Central memory CD8-positive, alpha-beta T cell (primary cell): Measurements from ENCODE around the gene KATNAL2.

Experiments used
- ATAC-seq: fragments of 150-1000 bp; cut with Tn5 transposase; replicated peaks from 2 replicates; pipeline ENCODE4 v1.10.0; 2022; ENCODE audit warnings: mild to moderate bottlenecking, moderate FRiP score, moderate number of reproducible peaks; ENCODE audit not compliant: poor library complexity, severe bottlenecking; ENCODE audit errors: extremely low read depth
- DNase-seq, 2 donors: peaks; one replicate each; pipeline ENCODE4 v3.0.0; 2021; ENCODE audit warnings: low spot score in 2 of 2
- H3K27ac Mint-ChIP-seq: one replicate; pipeline ENCODE4 v1.8.0; 2022; ENCODE audit warnings: low read depth, mild to moderate bottlenecking, moderate library complexity, mixed read lengths
- H3K27me3 Mint-ChIP-seq: one replicate; pipeline ENCODE4 v1.8.0; 2022; ENCODE audit warnings: mixed read lengths
- H3K36me3 Mint-ChIP-seq: one replicate; pipeline ENCODE4 v1.8.0; 2022; ENCODE audit warnings: mild to moderate bottlenecking, moderate library complexity, mixed read lengths; ENCODE audit not compliant: insufficient read depth
- H3K4me1 Mint-ChIP-seq: one replicate; pipeline ENCODE4 v1.8.0; 2022; ENCODE audit warnings: mixed read lengths
- H3K4me3 Mint-ChIP-seq: one replicate; pipeline ENCODE4 v1.8.0; 2022; ENCODE audit warnings: mild to moderate bottlenecking, moderate library complexity, mixed read lengths
- H3K9me3 Mint-ChIP-seq: one replicate; pipeline ENCODE4 v1.8.0; 2022; ENCODE audit warnings: mixed read lengths

The KATNAL2 gene

DNA sequence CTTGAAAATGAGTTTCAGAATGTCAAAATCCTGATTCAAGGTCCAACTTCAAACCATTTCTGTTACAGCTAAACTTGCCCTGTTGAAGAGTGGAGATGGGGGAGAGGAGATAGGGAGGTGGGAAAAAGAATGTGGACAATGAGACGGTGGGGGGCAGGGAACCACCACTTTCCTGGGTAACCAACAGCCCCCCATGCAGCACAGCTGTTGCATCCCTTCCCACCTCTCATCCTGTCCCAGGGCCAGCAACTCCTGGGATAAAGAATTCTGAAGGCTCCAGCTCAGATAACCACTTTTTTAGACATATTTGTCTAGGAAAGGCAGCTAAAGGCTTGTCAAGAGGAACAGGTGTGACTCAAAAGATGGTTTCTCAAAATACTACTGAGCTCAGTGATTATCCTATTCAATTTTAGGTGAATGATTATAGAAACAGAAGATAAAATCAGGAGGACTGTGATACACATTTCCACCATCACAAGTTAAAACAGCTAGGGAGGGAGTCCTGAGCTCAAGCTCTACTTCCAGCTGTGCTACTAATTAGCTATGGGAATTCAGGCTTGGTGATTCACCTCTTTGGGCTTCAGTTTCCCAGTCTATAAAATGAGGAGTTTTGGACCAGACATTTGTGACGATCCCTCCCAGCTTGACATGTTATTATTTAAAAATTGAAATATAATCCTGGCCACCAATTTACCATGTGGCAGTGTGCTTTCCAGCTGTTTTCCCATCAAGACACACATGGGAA is 196.6 kb downstream of the KATNAL2 start:
- Mint-ChIP-seq H3K36me3 (peaks cover 30% of the 10 kb centered on the region), H3K27me3 (no peaks in the 10 kb centered on the region), H3K4me1 (no peaks in the 10 kb centered on the region), H3K27ac (no peak overlapping the region), H3K9me3 (no peaks in the 10 kb centered on the region), H3K4me3 (no peak overlapping the region)
- DNase-seq (no peak), ATAC-seq (no peak)

DNA sequence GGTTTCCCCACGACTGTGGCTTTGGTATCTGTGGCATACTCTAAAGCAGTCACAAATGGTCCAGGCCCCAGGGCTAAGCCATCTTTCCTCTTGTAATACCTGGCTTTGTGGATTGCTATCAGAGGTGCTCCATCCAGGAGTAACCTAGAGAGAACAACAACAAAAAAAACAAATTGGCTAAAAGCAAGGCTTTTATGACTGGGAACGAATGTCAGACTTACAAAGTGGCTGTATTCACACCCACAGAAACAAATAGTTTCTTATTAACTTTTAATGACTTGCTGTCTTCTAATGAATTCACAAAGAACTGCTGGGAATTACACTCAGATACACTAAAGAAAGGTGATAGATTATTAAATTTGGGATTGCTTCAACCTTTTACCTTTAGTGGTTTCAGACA is 197.8 kb downstream of the KATNAL2 start:
- H3K27me3 Mint-ChIP-seq = no peaks in the 10 kb centered on the region
- H3K36me3 Mint-ChIP-seq = peaks cover 28% of the 10 kb centered on the region
- H3K27ac Mint-ChIP-seq = no peak overlapping the region
- no peak for ATAC-seq
- H3K4me1 Mint-ChIP-seq = no peaks in the 10 kb centered on the region
- DNase-seq = no peak
- no peak overlapping the region for H3K4me3 Mint-ChIP-seq
- H3K9me3 Mint-ChIP-seq = no peaks in the 10 kb centered on the region

DNA sequence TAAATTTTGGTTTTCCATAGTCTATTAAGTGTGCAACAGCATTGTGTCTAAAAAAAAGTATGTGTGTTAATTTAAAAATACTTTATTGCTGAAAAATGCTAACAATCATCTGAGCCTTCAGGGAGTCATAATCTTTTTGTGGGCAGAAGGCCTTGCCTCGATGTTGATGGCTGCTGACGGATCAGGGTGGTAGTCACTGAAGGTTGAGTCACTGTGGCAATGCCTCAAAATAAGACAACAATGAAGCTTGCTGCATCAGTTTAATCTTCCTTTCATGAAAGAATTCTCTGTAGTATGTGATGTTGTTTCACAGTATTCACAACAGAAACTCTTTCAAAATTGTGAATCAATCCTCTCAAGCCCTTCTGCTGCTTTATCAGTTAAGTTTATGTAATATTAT is 201.6 kb downstream of the KATNAL2 start:
- Mint-ChIP-seq H3K9me3 (no peaks in the 10 kb centered on the region), H3K4me1 (peaks cover 11% of the 10 kb centered on the region), H3K27ac (no peak overlapping the region), H3K36me3 (peaks cover 7% of the 10 kb centered on the region), H3K27me3 (no peaks in the 10 kb centered on the region), H3K4me3 (no peak overlapping the region)
- no peak for DNase-seq
- no peak for ATAC-seq

DNA sequence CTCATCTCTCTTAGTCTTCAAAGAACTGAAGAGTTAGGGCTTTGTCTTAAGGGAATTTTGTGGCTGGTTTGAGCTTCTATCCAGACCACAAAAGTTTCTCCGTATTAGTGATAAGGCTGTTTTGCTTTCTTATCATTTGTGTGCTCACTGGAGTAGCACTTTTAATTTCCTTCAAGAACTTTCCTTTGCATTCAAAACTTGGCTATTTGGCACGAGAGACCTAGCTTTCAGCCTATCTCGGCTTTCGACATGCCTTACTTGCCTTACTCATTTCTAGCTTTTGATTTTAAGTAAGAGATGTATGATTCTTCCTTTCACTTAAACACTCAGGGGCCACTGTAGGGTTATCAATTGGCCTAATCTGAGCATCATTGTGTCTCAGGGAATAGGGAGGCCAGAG is 203.0 kb downstream of the KATNAL2 start:
- Mint-ChIP-seq H3K27ac (no peak overlapping the region), H3K36me3 (peaks cover 3% of the 10 kb centered on the region), H3K4me3 (no peak overlapping the region), H3K4me1 (peaks cover 11% of the 10 kb centered on the region), H3K9me3 (no peaks in the 10 kb centered on the region), H3K27me3 (no peaks in the 10 kb centered on the region)
- DNase-seq (no peak), ATAC-seq (no peak)

DNA sequence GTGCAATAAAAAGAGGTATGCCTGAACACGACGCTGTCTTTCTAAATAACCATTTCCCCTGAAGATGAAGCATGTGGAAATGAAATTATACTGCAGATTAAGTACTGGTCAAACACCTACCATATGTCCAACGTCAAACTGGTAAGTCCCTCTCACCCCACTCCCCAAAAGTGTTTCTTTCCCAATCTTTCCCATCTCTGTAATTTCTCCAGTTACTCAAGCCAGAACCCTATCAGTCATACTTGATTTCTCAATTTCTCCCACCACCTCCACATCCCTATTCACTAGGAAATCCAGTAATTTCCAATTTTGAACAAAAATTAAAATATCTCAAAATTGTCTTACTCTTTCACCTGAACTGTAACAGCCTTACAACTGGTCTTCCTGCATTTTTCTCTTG is 203.7 kb downstream of the KATNAL2 start:
- no peak for DNase-seq
- no peaks in the 10 kb centered on the region for H3K9me3 Mint-ChIP-seq
- H3K36me3 Mint-ChIP-seq = peaks cover 3% of the 10 kb centered on the region
- no peak overlapping the region for H3K4me3 Mint-ChIP-seq
- H3K4me1 Mint-ChIP-seq = peaks cover 11% of the 10 kb centered on the region
- no peak for ATAC-seq
- no peak overlapping the region for H3K27ac Mint-ChIP-seq
- no peaks in the 10 kb centered on the region for H3K27me3 Mint-ChIP-seq

DNA sequence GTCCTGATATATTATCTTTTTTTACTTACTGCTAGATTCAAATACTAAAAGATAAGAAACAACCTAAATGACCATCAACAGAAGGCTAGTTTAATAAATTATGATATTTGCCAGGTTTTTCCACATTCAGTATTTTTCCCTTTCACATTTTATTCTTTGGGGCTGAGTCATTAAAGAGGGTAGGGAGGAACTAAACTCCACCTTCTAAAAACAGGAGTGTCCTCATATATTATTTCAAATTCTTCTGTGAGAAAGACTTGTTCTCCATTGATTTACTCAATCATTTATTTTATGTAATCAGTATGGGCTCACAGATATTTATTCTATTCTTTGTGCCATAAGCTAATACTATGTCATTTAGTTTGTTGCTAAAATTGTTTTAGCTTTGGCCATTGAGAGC is 223.9 kb downstream of the KATNAL2 start:
- Mint-ChIP-seq H3K4me1 (peaks cover 33% of the 10 kb centered on the region), H3K9me3 (no peaks in the 10 kb centered on the region), H3K4me3 (no peak overlapping the region), H3K27me3 (no peaks in the 10 kb centered on the region), H3K36me3 (peaks cover 5% of the 10 kb centered on the region), H3K27ac (no peak overlapping the region)
- no peak for ATAC-seq
- no peak for DNase-seq

DNA sequence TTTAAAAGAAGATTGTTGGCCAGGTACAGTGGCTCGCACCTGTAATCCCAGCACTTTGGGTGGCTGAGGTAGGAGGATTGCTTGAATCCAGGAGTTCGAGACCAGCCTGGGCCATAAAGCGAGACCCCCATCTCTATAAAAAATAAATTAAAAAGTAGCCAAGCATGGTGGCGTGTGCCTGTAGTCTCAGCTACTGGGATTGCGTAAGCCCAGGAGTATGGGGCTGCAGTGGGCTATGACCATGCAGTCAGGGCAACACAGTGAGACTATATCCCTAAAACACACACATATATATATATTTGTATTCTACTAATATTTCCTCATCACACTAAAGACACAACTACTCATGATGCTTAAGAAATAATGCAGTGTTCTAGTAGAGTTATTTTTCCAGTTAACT is 225.8 kb downstream of the KATNAL2 start:
- H3K27ac Mint-ChIP-seq = no peak overlapping the region
- peaks cover 40% of the 10 kb centered on the region for H3K4me1 Mint-ChIP-seq
- no peaks in the 10 kb centered on the region for H3K27me3 Mint-ChIP-seq
- no peak for DNase-seq
- ATAC-seq = no peak
- no peak overlapping the region for H3K4me3 Mint-ChIP-seq
- no peaks in the 10 kb centered on the region for H3K9me3 Mint-ChIP-seq
- peaks cover 3% of the 10 kb centered on the region for H3K36me3 Mint-ChIP-seq

DNA sequence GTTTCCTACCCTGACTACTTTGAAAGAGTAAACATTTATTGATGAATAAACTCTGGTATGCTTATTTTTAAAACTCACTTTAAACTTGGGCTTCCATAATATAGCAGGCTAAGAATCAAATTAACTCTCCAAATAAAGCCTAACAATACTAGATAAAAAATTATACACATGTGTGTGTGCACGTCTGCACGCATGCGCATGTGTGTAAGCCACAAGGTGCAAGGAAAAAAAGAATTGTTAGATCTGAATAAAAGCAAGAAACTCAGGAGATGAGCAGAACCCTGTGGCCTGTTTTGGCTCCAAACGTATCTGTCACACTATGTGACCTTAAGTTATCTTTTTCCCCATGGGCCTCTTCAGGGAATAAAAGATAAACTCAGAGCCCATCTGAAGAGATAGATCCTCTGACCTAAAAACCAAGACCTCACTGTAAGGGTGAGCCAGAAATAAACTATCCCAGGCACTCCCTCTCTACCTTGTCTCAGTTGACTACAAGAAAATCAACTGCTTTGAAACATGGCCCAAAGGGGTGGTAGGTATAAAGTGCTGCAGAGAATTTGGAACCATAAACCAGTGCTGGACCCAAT is 226.6 kb downstream of the KATNAL2 start:
- no peak for DNase-seq
- Mint-ChIP-seq H3K36me3 (peaks cover 3% of the 10 kb centered on the region), H3K27ac (no peak overlapping the region), H3K9me3 (no peaks in the 10 kb centered on the region), H3K27me3 (no peaks in the 10 kb centered on the region), H3K4me1 (peaks cover 48% of the 10 kb centered on the region), H3K4me3 (no peak overlapping the region)
- ATAC-seq = no peak

DNA sequence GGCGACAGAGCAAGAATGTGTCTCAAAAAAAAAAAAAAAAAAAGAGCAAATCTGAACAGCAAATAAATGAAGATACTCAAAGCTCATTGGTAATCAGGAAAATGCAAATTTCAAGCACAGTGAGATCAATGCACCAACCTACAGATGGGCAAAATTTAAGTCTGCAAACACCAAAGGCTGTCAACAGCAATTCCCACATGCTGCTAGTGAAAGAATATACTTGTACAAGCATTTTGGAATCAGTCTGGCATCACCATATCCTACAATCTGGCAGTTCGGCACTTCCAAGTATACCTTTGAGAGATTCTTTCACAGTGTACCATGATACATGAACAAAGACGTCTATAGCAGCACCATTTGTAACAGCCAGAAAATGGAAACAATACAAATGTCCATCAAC is 228.8 kb downstream of the KATNAL2 start:
- Mint-ChIP-seq H3K36me3 (peaks cover 11% of the 10 kb centered on the region), H3K4me1 (peaks cover 68% of the 10 kb centered on the region), H3K4me3 (no peak overlapping the region), H3K9me3 (no peaks in the 10 kb centered on the region), H3K27me3 (no peaks in the 10 kb centered on the region), H3K27ac (peak overlapping the region; percentile 17)
- ATAC-seq = no peak
- DNase-seq = no peak

DNA sequence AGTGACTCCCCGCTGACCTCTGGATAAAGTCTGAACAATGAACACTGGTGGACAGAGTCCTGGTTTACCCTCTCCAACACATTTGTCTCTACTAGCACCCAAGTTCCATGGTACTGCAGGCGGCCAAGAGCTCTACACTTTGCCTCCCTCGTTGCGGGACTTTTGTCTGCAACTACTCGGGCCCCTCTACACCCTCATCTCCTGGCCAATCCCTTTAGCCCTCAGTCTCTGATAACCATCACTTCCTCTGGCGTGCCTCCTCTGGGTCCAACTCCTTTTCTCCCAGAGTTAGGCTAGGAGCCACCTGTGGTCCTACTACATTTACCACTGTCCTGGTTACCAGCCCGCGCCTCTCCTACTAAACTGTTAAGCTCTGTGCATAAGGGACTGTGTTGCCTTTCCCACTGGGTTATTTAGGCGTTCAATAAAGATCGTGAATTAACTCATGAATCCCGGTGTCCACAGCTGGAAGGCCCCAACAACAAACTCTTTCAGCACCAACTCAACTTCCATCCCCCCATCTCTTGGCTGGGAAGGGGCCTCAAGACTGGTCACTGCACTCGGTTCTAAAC is 232.1 kb downstream of the KATNAL2 start:
- peaks cover 57% of the 10 kb centered on the region for H3K4me1 Mint-ChIP-seq

DNA sequence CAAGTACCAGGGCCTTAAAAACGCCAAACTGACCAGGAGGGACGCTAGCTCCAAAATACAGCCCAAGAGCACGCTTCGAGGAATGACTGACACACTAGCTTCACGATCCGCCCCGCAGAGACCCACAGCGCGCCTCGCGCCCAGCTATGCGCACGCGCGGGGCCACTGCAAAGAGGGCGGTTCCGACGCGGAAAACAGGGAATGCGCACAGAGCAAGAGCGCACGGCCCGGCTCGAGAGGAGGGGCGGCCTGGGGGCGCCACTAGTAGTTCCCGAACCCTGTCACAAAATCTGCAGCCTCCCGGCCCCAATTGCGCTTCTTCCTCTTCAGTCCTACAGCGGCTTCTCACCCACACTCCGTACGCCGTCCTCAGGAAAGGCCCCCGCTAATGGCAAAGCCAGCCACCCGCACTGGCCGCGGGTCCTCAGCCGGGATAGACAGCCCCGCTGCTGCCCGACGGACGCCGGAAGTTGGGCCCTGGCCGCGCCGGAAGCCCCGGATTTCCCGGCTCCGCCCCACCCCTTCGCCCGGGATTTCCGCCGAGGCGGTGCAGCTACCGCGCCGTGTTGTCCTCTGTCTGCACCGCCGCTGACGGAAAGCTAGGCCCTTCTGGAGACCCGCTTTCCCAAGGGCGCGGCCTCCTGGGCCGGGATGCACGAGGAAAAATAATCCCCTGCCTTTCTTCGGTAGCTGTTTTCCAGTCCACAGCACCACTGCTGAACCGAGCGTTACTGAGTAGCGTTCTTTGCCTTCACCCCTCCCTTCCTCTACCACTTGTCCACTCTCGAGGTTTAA is 232.8 kb downstream of the KATNAL2 start, which contains the start of gene HDHD2:
HDHD2 (minus strand) TSS at position 472 of the 795 bp plus-strand sequence. CDS start 14,061 bp downstream, outside the sequence.
- peaks cover 50% of the 10 kb centered on the region for H3K4me1 Mint-ChIP-seq
- peak within 1 kb of the TSS; percentile 93 for H3K27ac Mint-ChIP-seq
- peaks cover 8% of the 10 kb centered on the region for H3K36me3 Mint-ChIP-seq
- DNase-seq (peak; percentile 47), ATAC-seq (peak; percentile 66)
- H3K9me3 Mint-ChIP-seq = no peaks in the 10 kb centered on the region
- no peaks in the 10 kb centered on the region for H3K27me3 Mint-ChIP-seq
- H3K4me3 Mint-ChIP-seq = peak within 1 kb of the TSS; percentile 99

More for the DNA sequence above, 232.1 kb downstream of the KATNAL2 start:
- ATAC-seq (no peak), DNase-seq (no peak)
- H3K4me3 Mint-ChIP-seq = peak overlapping the region; percentile 99
- H3K36me3 Mint-ChIP-seq = peaks cover 8% of the 10 kb centered on the region
- no peaks in the 10 kb centered on the region for H3K27me3 Mint-ChIP-seq
- H3K9me3 Mint-ChIP-seq = no peaks in the 10 kb centered on the region
- peak overlapping the region; percentile 93 for H3K27ac Mint-ChIP-seq

DNA sequence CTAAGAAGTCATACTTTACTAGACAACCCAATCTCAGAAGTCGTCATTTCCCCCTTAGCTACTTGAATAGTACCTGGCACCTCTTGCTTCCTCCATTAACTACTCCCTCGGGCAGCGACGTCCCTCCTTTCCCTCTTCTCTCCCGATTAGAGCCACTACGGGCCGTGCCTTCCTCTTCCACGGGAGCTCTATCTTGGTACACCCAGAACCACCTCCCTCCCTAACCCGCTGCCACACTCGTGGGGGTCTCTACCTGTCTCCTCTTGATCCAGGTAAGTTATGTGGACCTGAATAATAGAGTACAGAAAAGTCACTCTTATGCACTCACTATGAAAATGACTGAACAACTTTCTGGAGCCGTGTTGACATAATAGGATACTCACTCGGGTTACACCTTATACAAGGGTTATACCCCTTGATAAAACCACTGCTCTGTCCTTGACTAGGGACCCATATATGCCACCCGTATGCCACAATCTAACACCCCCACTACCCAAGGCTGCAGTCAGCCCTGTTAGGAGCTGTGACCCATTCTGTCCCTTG is 233.5 kb downstream of the KATNAL2 start:
- peak; percentile 8 for ATAC-seq
- H3K27me3 Mint-ChIP-seq = no peaks in the 10 kb centered on the region
- DNase-seq = no peak
- peaks cover 9% of the 10 kb centered on the region for H3K36me3 Mint-ChIP-seq
- H3K27ac Mint-ChIP-seq = peak overlapping the region; percentile 93
- H3K4me1 Mint-ChIP-seq = peaks cover 44% of the 10 kb centered on the region
- H3K4me3 Mint-ChIP-seq = peak overlapping the region; percentile 99
- H3K9me3 Mint-ChIP-seq = no peaks in the 10 kb centered on the region
